ENCODE measurements around the gene COTL1. TPM values are rescaled to one million over a fixed set of nuclear protein-coding genes. Genes with fewer than 3 reads are reported as not detected.

The COTL1 gene
- total and polyA plus RNA-seq, 4 donors = 12.0 to 59.5 (median 23.0) TPM

DNA sequence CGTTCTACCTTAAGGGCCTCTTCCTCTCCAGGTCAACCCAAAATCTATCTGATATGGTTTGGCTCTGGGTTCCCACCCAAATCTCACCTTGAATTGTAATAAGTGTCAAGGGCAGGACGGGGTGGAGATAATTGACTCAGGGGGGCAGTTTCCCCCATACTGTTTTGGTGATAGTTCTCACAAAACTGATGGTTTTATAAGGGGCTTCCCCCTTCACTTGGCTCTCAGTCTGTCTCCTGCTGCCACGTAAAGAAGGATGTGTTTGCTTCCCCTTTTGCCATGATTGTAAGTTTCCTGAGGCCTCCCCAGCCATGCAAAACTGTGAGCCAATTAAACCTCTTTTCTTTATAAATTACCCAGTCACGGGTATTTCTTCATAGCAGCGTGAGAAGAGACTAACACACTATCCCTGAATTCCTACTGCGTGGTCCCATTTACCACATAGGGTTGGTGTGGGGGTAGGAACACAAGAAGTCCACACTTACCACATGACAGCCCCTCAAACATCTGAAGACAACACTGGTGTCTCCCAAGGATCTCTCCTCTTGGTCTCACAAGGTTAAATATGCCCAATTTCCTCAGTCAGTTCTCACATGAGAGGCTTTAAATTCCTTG lies 8.2 kb downstream of the COTL1 start:
- Histone ChIP-seq H3K27ac (ENCODE audit: low read depth in 1 of 2, low read length in 2 of 2) (no peak overlapping the region), H3K4me3 (ENCODE audit: low read depth in 1 of 3, low read length in 3 of 3) (no peak overlapping the region), H3K4me1 (ENCODE audit: control insufficient read depth in 4 of 4, insufficient read depth in 4 of 4, low read length in 3 of 4) (peaks cover 0 to 3% (median under 1%) of the 10 kb centered on the region in 4 donors), H3K9me3 (ENCODE audit: control insufficient read depth in 4 of 4, low read length in 3 of 4) (no peaks in the 10 kb centered on the region), H3K36me3 (ENCODE audit: control insufficient read depth in 4 of 4, insufficient read depth in 3 of 4, low read depth in 1 of 4, low read length in 3 of 4) (no peaks in the 10 kb centered on the region), H3K27me3 (ENCODE audit: control insufficient read depth in 4 of 4, insufficient read depth in 4 of 4, low read length in 3 of 4) (no peaks in the 10 kb centered on the region), H3K9ac (ENCODE audit: low read depth in 1 of 2, low read length in 2 of 2) (no peak overlapping the region)
- TF ChIP-seq NR2F2 (IDR thresholded peaks at IDR 0.05) = no peak
- WGBS = 75% methylated on average over 6 of the region's 6 CpGs
- no peak for DNase-seq (ENCODE audit: low spot score)

DNA sequence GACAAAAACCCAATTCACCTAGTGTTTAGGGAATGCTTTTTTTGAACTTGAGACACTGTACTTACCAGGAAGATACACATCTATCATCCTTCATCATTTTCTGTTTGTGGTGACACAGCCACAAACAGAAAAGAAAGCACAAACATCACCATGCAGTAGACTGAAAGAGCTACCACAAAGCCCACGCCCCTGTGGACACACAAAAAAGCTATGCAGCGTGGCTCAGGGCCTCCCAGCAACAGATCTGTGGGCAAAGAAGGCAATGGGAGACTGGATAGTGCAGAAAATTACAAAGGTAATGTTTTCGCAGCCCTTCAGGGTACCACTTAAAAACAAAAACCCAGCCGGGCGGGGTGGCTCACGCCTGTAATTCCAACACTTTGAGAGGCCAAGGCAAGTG lies 9.6 kb downstream of the COTL1 start:
- Histone ChIP-seq H3K36me3 (ENCODE audit: control insufficient read depth in 4 of 4, insufficient read depth in 3 of 4, low read depth in 1 of 4, low read length in 3 of 4) (no peaks in the 10 kb centered on the region), H3K27me3 (ENCODE audit: control insufficient read depth in 4 of 4, insufficient read depth in 4 of 4, low read length in 3 of 4) (no peaks in the 10 kb centered on the region), H3K9me3 (ENCODE audit: control insufficient read depth in 4 of 4, low read length in 3 of 4) (no peaks in the 10 kb centered on the region), H3K27ac (ENCODE audit: low read depth in 1 of 2, low read length in 2 of 2) (peak overlapping the region in 1 of 2 donors; percentile 55), H3K4me1 (ENCODE audit: control insufficient read depth in 4 of 4, insufficient read depth in 4 of 4, low read length in 3 of 4) (peaks cover 0 to 4% (median 1%) of the 10 kb centered on the region in 4 donors), H3K9ac (ENCODE audit: low read depth in 1 of 2, low read length in 2 of 2) (no peak overlapping the region), H3K4me3 (ENCODE audit: low read depth in 1 of 3, low read length in 3 of 3) (no peak overlapping the region)
- 85% methylated on average over 6 of the region's 6 CpGs for WGBS
- no peak for DNase-seq (ENCODE audit: low spot score)
- TF ChIP-seq YY1 (IDR thresholded peaks at IDR 0.05) (no peak), HNF4G (IDR thresholded peaks at IDR 0.05) (no peak), FOXA2 (IDR thresholded peaks at IDR 0.05) (no peak), TAF1 (conservative IDR thresholded peaks at IDR 0.05) (no peak), RXRA (IDR thresholded peaks at IDR 0.05) (no peak), RAD21 (IDR thresholded peaks at IDR 0.05) (no peak), JUND (IDR thresholded peaks at IDR 0.05) (no peak), GABPA (IDR thresholded peaks at IDR 0.05 in 1 of 2, conservative IDR thresholded peaks at IDR 0.05 in 1 of 2) (no peak), SP1 (IDR thresholded peaks at IDR 0.05) (no peak), FOXA1 (IDR thresholded peaks at IDR 0.05) (no peak), EGR1 (IDR thresholded peaks at IDR 0.05; ENCODE audit: low read depth in 2 of 2) (no peak), HNF4A (conservative IDR thresholded peaks at IDR 0.05) (no peak), NR2F2 (IDR thresholded peaks at IDR 0.05) (no peak)
- TF ChIP-seq, protein P1, sequence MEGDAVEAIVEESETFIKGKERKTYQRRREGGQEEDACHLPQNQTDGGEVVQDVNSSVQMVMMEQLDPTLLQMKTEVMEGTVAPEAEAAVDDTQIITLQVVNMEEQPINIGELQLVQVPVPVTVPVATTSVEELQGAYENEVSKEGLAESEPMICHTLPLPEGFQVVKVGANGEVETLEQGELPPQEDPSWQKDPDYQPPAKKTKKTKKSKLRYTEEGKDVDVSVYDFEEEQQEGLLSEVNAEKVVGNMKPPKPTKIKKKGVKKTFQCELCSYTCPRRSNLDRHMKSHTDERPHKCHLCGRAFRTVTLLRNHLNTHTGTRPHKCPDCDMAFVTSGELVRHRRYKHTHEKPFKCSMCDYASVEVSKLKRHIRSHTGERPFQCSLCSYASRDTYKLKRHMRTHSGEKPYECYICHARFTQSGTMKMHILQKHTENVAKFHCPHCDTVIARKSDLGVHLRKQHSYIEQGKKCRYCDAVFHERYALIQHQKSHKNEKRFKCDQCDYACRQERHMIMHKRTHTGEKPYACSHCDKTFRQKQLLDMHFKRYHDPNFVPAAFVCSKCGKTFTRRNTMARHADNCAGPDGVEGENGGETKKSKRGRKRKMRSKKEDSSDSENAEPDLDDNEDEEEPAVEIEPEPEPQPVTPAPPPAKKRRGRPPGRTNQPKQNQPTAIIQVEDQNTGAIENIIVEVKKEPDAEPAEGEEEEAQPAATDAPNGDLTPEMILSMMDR (IDR thresholded peaks at IDR 0.05; ENCODE audit: low read depth, low read length, missing input control) = no peak
- TF ChIP-seq, protein P2, sequence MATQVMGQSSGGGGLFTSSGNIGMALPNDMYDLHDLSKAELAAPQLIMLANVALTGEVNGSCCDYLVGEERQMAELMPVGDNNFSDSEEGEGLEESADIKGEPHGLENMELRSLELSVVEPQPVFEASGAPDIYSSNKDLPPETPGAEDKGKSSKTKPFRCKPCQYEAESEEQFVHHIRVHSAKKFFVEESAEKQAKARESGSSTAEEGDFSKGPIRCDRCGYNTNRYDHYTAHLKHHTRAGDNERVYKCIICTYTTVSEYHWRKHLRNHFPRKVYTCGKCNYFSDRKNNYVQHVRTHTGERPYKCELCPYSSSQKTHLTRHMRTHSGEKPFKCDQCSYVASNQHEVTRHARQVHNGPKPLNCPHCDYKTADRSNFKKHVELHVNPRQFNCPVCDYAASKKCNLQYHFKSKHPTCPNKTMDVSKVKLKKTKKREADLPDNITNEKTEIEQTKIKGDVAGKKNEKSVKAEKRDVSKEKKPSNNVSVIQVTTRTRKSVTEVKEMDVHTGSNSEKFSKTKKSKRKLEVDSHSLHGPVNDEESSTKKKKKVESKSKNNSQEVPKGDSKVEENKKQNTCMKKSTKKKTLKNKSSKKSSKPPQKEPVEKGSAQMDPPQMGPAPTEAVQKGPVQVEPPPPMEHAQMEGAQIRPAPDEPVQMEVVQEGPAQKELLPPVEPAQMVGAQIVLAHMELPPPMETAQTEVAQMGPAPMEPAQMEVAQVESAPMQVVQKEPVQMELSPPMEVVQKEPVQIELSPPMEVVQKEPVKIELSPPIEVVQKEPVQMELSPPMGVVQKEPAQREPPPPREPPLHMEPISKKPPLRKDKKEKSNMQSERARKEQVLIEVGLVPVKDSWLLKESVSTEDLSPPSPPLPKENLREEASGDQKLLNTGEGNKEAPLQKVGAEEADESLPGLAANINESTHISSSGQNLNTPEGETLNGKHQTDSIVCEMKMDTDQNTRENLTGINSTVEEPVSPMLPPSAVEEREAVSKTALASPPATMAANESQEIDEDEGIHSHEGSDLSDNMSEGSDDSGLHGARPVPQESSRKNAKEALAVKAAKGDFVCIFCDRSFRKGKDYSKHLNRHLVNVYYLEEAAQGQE (IDR thresholded peaks at IDR 0.05) = no peak
- TF ChIP-seq, protein P3, sequence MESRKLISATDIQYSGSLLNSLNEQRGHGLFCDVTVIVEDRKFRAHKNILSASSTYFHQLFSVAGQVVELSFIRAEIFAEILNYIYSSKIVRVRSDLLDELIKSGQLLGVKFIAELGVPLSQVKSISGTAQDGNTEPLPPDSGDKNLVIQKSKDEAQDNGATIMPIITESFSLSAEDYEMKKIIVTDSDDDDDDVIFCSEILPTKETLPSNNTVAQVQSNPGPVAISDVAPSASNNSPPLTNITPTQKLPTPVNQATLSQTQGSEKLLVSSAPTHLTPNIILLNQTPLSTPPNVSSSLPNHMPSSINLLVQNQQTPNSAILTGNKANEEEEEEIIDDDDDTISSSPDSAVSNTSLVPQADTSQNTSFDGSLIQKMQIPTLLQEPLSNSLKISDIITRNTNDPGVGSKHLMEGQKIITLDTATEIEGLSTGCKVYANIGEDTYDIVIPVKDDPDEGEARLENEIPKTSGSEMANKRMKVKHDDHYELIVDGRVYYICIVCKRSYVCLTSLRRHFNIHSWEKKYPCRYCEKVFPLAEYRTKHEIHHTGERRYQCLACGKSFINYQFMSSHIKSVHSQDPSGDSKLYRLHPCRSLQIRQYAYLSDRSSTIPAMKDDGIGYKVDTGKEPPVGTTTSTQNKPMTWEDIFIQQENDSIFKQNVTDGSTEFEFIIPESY (IDR thresholded peaks at IDR 0.05) = no peak
- TF ChIP-seq, protein P4, sequence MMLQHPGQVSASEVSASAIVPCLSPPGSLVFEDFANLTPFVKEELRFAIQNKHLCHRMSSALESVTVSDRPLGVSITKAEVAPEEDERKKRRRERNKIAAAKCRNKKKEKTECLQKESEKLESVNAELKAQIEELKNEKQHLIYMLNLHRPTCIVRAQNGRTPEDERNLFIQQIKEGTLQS (IDR thresholded peaks at IDR 0.05) = no peak
- TF ChIP-seq, protein P5, sequence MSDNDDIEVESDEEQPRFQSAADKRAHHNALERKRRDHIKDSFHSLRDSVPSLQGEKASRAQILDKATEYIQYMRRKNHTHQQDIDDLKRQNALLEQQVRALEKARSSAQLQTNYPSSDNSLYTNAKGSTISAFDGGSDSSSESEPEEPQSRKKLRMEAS (IDR thresholded peaks at IDR 0.05) = no peak

Measured in liver (tissue), 9 donors.